K562 (cell line): Measurements from ENCODE around the gene HRAS. TPM values are rescaled to one million over a fixed set of nuclear protein-coding genes. Genes with fewer than 3 reads are reported as not detected.

Experiments used
- BRF2 ChIP-seq: IDR thresholded peaks from 3 replicates; pipeline ENCODE4 v1.6.1; 2011; ENCODE audit warnings: borderline replicate concordance, mild to moderate bottlenecking; ENCODE audit not compliant: insufficient read length, insufficient read depth
- FOS ChIP-seq: IDR thresholded peaks from 3 replicates; pipeline ENCODE4 v1.6.1; 2011; ENCODE audit not compliant: insufficient read length; ENCODE audit errors: extremely low read depth
- FOXM1 ChIP-seq, 2 experiments: fragments of 450-650 bp in 1 of 2; sonication (generic) in 1 of 2; formaldehyde crosslinking in 1 of 2; IDR thresholded peaks; 2 replicates each; pipeline versions ENCODE4 v1.6.1 to v1.9.0; 2017 to 2022; ENCODE audit warnings: low read depth in 2 of 2, mild to moderate bottlenecking in 2 of 2, missing genetic modification reagents in 1 of 2, moderate library complexity in 1 of 2
- HDGF ChIP-seq: fragments of 450-650 bp; IDR thresholded peaks from 2 replicates; pipeline ENCODE4 v1.6.1; 2016
- ID3 ChIP-seq, 2 experiments: fragments of 250-450 bp in 1 of 2; fragments of 450-650 bp in 1 of 2; sonication (Bioruptor Pico) in 1 of 2; IDR thresholded peaks; 2 replicates each; pipeline versions ENCODE4 v1.6.1 to v1.8.0; 2016 to 2021; ENCODE audit warnings: mild to moderate bottlenecking in 2 of 2, moderate library complexity in 2 of 2, missing compliant biosample characterization in 1 of 2, missing genetic modification characterization in 1 of 2
- NFRKB ChIP-seq: fragments of 450-650 bp; IDR thresholded peaks from 2 replicates; pipeline ENCODE4 v1.6.1; 2016; ENCODE audit warnings: low read depth
- NR3C1 ChIP-seq: sonication (generic); formaldehyde crosslinking; IDR thresholded peaks from 2 replicates; pipeline ENCODE4 v1.8.1; 2022; ENCODE audit warnings: missing genetic modification reagents
- PHB ChIP-seq: fragments of 250-450 bp; sonication (Bioruptor Pico); IDR thresholded peaks from 2 replicates; pipeline ENCODE4 v1.5.0; 2021
- RBM22 ChIP-seq: fragments of 200-400 bp; formaldehyde crosslinking; IDR thresholded peaks from 2 replicates; pipeline ENCODE4 v1.6.1; 2018; ENCODE audit warnings: low read length, low read depth; ENCODE audit not compliant: poor library complexity, severe bottlenecking
- TCF3 ChIP-seq: sonication (generic); formaldehyde crosslinking; IDR thresholded peaks from 2 replicates; pipeline ENCODE4 v1.4.0; 2020; ENCODE audit warnings: mild to moderate bottlenecking, missing genetic modification reagents
- USF1 ChIP-seq: sonication (generic); formaldehyde crosslinking; IDR thresholded peaks from 2 replicates; pipeline ENCODE4 v1.9.0; 2022; ENCODE audit warnings: mild to moderate bottlenecking, missing genetic modification reagents
- ZBTB33 ChIP-seq: sonication (generic); formaldehyde crosslinking; IDR thresholded peaks from 2 replicates; pipeline ENCODE4 v1.8.1; 2023; ENCODE audit warnings: mild to moderate bottlenecking, missing genetic modification reagents
- ZBTB9 ChIP-seq: fragments of 450-650 bp; formaldehyde crosslinking; IDR thresholded peaks from 2 replicates; pipeline ENCODE4 v1.4.0; 2020; ENCODE audit warnings: mild to moderate bottlenecking, moderate library complexity
- ZC3H4 ChIP-seq: sonication (generic); formaldehyde crosslinking; IDR thresholded peaks from 2 replicates; pipeline ENCODE4 v1.9.0; 2021; ENCODE audit warnings: missing genetic modification reagents, borderline replicate concordance
- ZHX1 ChIP-seq: fragments of 150-350 bp; conservative IDR thresholded peaks from 2 replicates; pipeline ENCODE4 v1.6.1; 2014; ENCODE audit warnings: low read length
- ZNF3 ChIP-seq: fragments of 250-450 bp; sonication (Bioruptor Pico); IDR thresholded peaks from 2 replicates; pipeline ENCODE4 v1.5.0; 2021; ENCODE audit warnings: mild to moderate bottlenecking, moderate library complexity
- ZNF668 ChIP-seq: fragments of 250-450 bp; sonication (Bioruptor Pico); IDR thresholded peaks from 2 replicates; pipeline ENCODE4 v1.8.0; 2022; ENCODE audit warnings: mild to moderate bottlenecking, inconsistent platforms
- polyA plus RNA-seq, 8 experiments: library from polyadenylated mRNA; depleted of rRNA in 4 of 8; stranded (reverse) in 5 of 8; unstranded in 3 of 8; fragments of >200 nt; fragmentation: Nextera tagmentation in 2 of 8; fragmentation: Illumina TruSeq in 1 of 8; extraction: Ambion mirVana in 2 of 8; extraction: Trizol in 1 of 8; gene quantifications; 2 replicates each; pipeline versions ENCODE4 v1.2.1 to v1.2.3, GENCODE V29; 2011 to 2014; ENCODE audit warnings: inconsistent platforms in 1 of 8, missing spikeins in 1 of 8
- total RNA-seq, 7 experiments: library from RNA; depleted of rRNA in 6 of 7; stranded (reverse); fragments of >200 nt in 6 of 7; fragmentation: Illumina TruSeq in 2 of 7; extraction: Trizol in 2 of 7; gene quantifications; 2 replicates each; pipeline versions ENCODE4 v1.2.1 to v1.2.3, GENCODE V29; 2011 to 2021; ENCODE audit warnings: low replicate concordance in 1 of 7

The HRAS gene
- total and polyA plus RNA-seq, 9 of the 15 experiments (the other 6 are each of a cell fraction or from before 2014, with no cell fraction given) = 2.8 to 73.5 (median 29.6) TPM

GRCh38 chr11:507727-508515 is 27.5 kb downstream of the HRAS start (continued):
- TF ChIP-seq ZHX1 = no peak
- no peak for TF ChIP-seq HDGF
- no peak for TF ChIP-seq ZNF668 (CRISPR knock-in tag)
- TF ChIP-seq FOXM1 (IDR thresholded peaks at IDR 0.05; ENCODE audit: low read depth) = no peak
- peak; percentile 33; the same call in 1 of the 2 replicates for TF ChIP-seq FOXM1 (CRISPR knock-in tag; IDR thresholded peaks at IDR 0.05; ENCODE audit: low read depth)
- no peak for TF ChIP-seq ZC3H4 (CRISPR knock-in tag)
- peak; percentile 35; the same call in 1 of the 2 replicates for TF ChIP-seq ZBTB33
- TF ChIP-seq ZBTB9 (CRISPR knock-in tag) = 0 out of 2 replicates have a peak, but pooled peaks have one; percentile 52
- TF ChIP-seq PHB = 0 out of 2 replicates have a peak, but pooled peaks have one; percentile 62
- no peak for TF ChIP-seq ZNF3
- TF ChIP-seq USF1 (CRISPR knock-in tag) = no peak
- TF ChIP-seq RBM22 = no peak
- TF ChIP-seq TCF3 (CRISPR knock-in tag) = no peak
- TF ChIP-seq FOS = no peak
- no peak for TF ChIP-seq NR3C1 (CRISPR knock-in tag)
- no peak for TF ChIP-seq ID3 (CRISPR knock-in tag; IDR thresholded peaks at IDR 0.05)
- TF ChIP-seq ID3 (tag; IDR thresholded peaks at IDR 0.05) = no peak
- no peak for TF ChIP-seq BRF2
- no peak for TF ChIP-seq NFRKB
